ENCODE results near the gene METTL15.
A peak's percentile ranks its signal among the peaks of the same experiment; 100 is the strongest.
"Not testable (repeated sequence)": the region's sequence is repeated elsewhere in the genome, so short reads cannot be mapped to it uniquely, and the experiment has no call there.

The METTL15 gene

GRCh38 chr11:28296426-28296825, 188.2 kb downstream of the METTL15 start:
- no peak for DNase-seq (ENCODE audit: low read depth)

GRCh38 chr11:28298209-28298608, 190.0 kb downstream of the METTL15 start:
- DNase-seq (ENCODE audit: low read depth), result no peak

GRCh38 chr11:28303477-28304191, 195.4 kb downstream of the METTL15 start:
- no peak for DNase-seq (ENCODE audit: low read depth)

- DNase-seq (ENCODE audit: low read depth), result no peak
These were observed 207.3 kb downstream of the METTL15 start for GRCh38 chr11:28315440-28315839.

DNA sequence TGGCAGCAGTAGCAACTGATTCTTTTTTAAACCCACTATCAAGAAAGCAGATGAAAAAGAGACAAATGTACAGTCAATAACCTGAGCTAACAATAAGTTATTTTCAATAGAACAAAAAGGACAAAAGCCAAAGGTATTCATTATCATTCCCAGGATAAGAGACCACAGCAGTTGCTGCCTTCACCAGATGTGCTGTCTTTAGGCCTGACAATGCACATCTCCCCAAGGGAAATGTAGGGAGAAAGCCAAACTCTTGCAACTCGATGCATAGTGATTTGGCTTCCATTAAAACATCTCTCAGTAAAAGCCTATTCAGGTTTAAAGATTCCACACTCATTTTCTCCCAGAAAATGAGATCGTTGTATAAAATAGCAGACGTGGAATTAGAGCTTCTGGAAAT, 210.7 kb downstream of the METTL15 start:
- no peak for DNase-seq (ENCODE audit: low read depth)

DNA sequence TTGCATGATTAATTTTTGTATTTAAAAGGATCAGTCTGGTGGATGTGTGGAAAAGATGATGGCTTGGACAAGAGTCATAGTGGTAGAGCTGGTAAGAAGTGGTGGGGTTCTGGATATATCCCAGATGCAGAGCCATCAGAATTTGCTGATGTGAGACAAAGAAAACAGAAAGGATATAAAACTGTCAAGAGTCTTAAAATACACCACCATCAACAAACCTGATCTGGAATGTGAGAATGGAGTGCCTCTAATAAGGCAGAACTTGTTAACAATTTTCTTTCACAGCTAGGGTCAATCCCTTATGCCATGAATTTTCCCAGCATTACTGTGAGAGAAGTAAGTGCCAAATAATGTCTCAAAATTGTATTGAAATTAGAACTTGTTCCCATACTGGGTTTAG, 215.4 kb downstream of the METTL15 start:
- DNase-seq (ENCODE audit: low read depth), result no peak

DNA sequence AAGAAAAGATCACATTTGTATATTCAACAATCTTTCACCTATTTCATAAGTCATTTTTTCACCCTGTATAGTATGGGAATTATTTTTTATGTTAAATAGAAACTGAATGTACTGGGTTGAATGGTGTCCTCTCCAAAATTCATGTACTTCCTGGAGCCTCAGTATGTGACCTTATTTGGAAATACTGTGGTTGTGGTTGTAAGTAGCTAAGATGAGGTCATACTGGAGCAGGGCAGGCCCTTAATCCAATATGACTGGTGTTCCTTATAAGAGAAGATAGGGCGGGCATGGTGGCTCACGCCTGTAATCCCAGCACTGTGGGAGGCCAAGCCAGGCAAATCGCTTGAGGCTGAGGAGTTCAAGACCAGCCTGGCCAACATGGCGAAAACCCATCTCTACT, 224.2 kb downstream of the METTL15 start:
- not testable (repeated sequence) for DNase-seq (ENCODE audit: low read depth)

GRCh38 chr11:28337701-28338100, 229.5 kb downstream of the METTL15 start:
- no peak for DNase-seq (ENCODE audit: low read depth)

GRCh38 chr11:28338371-28338770, 230.2 kb downstream of the METTL15 start:
- no peak for DNase-seq (ENCODE audit: low read depth)

GRCh38 chr11:28339488-28339887, 231.3 kb downstream of the METTL15 start:
- DNase-seq (ENCODE audit: low read depth), result no peak

DNA sequence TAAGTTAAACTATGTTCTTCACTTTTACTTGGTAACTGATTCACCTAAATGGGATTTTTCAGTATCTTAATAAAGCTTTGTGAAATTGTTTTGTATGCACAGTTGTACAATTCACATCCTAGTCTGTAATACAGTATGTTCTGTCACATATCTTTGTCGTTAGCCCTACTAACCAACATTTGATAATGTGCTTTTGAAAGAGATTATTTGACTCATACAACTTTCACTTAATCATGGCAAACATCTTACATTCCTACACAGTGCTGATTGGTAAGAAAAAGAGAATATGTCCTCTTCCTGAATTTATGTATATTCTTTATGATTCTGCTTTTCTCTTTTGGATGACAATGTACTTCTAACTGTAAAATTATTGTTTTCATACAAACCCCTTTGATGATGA, 234.5 kb downstream of the METTL15 start:
- no peak for DNase-seq (ENCODE audit: low read depth)

GRCh38 chr11:28343304-28344233, 235.4 kb downstream of the METTL15 start:
- DNase-seq (ENCODE audit: low read depth), result peak; percentile 72

DNA sequence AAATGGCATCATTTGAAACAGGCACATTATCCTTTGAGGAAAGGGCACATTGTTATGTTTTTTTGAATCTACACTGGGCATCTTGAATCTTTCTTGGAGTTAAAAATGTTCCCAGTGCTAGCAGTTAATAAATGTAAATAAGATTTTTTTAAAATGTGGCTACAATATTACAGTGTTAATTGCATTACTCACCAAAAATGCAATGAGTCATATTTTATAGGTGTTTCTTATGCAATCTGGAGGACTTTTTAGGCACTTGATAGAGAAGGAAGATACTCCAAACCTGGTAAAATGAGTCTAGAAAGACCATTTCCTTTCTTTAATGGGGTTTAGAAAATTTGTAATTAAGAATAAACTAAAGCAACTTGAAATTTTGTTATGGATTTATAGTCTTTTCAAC, 238.0 kb downstream of the METTL15 start:
- DNase-seq (ENCODE audit: low read depth), result peak; percentile 21

DNA sequence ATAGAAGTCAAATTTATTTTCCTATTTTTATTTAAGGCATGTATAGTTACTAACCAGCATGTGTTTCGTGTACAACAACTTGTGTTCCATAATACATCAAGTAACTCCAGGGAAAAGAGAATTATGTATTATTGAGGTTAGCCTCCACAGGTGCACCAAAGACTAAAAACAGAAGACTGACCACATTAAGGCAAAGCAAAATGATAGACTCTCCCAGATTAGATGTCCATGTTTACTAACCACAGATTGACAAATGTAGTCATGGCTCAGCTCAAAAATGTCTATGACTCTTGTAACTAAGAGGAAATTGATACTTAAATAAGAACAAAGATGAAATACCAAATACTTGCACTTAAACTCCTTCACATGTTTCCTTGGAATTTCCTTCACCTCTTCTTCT, 238.5 kb downstream of the METTL15 start:
- DNase-seq (ENCODE audit: low read depth), result no peak

DNA sequence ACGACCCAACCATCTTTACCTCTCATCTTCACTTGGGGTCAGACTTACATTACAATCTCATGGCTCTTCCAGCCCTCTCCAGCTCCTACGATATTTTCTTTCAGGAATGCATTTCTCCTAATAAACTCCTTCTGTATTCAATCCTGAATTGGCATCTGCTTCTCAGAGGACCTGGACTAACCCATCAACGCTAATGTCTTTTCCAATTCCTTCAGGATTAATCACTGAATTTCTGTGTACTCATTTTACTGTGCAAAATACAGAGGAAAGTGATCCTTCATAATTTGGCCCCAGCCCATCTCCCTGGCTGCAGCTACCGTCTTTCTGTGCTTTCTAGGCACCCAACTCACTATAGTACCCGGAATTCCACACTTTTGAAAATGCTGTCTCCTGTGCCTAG, 239.2 kb downstream of the METTL15 start:
- DNase-seq (ENCODE audit: low read depth), result no peak

DNA sequence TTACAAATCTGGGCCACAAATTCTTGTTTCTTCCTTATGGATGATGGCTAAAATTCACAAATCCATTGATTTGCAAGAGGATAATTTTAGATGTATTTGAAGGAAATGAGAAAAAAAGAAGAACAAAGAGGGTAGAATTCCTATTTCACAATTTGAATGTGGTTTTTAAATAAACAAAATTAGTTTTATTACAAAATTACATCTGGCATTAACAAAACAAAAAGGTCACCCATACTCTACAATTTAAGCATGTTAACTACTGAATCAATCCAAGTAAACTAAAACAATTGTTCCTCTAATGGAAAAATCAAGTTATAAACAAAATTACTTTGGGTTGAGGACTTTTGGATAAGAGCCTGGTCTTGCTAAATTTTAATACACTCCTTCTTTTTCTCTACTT, 242.0 kb downstream of the METTL15 start:
- DNase-seq (ENCODE audit: low read depth), result no peak

DNA sequence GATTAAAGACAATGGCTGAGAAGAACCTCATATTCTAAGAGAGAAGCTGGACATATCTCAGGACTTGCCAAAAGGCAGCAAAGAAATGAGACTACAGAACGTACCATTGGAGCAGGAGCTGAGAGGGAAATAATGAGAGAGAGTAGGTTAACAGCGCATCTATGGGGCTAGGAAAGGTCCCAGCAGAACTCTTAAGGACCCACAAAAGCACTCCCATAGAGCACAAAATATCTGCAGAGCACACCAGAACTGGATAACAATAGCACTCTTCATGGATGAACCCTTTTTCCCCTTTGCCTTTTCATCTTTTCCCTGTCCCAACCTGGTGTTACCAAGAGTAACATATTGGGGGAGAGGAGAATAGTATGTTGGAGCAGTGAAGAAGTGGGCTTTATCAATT, 245.8 kb downstream of the METTL15 start:
- no peak for DNase-seq (ENCODE audit: low read depth)

DNA sequence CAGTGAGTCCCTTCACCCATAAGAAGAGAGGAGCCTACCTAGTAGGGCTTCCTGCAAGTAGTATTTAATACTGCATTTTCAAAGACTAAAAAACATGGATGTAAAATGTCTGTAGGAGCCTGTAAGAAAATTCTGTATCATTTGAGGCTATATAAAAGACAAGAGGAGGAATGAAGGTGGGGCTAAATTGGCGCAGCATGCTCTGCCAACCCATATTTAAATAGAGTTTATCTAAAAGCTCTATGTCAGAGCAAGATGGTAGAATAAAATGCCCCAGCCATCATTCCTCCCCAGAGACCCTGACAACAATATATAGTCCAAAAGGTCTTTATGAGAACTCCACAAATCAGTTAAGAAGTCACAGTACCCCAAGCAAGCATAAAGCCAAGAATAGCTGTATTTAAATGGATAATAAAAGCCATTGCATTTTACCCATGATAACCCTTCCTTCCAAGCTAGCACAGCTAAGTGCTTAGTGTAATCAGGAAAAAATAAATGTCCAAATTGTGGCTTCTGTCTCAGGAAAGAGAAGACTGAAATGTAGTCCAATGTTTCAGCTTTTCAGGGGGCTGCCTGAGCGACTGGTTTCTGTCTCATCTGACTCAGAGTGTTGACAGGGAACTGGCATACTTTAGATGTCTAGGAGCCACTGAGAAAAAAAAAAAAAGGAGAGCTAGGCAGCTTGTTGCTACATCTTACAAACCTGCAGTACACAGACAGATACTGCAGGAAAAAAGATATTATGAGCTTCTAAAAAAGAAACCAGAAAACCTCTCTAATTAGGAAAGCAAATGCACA, 258.6 kb downstream of the METTL15 start:
- no peak for DNase-seq (ENCODE audit: low read depth)

- not testable (repeated sequence) for DNase-seq (ENCODE audit: low read depth)
These were observed 269.9 kb downstream of the METTL15 start for GRCh38 chr11:28378095-28378494.
